Progenitor cell of endocrine pancreas (in vitro differentiated cells): Measurements from ENCODE around the gene STXBP2. TPM values are rescaled to one million over a fixed set of nuclear protein-coding genes. Genes with fewer than 3 reads are reported as not detected.

Experiments
- DNase-seq: peaks from one replicate; pipeline ENCODE4 v3.0.0; 2021; ENCODE audit warnings: low spot score; ENCODE audit not compliant: unreplicated experiment
- H3K27ac Mint-ChIP-seq: 2 replicates; pipeline ENCODE4 v1.8.0; 2021; ENCODE audit warnings: mild to moderate bottlenecking, moderate library complexity, mixed read lengths
- H3K27me3 Mint-ChIP-seq: 2 replicates; pipeline ENCODE4 v1.8.0; 2021; ENCODE audit warnings: mixed read lengths
- H3K36me3 Mint-ChIP-seq: 2 replicates; pipeline ENCODE4 v1.8.0; 2022; ENCODE audit warnings: mixed read lengths; ENCODE audit not compliant: insufficient read depth
- H3K4me1 Mint-ChIP-seq: 2 replicates; pipeline ENCODE4 v1.8.0; 2021; ENCODE audit warnings: low read depth, mixed read lengths
- H3K4me3 Mint-ChIP-seq: 2 replicates; pipeline ENCODE4 v1.8.0; 2021; ENCODE audit warnings: low read depth, mild to moderate bottlenecking, moderate library complexity, mixed read lengths
- H3K9me3 Mint-ChIP-seq: 2 replicates; pipeline ENCODE4 v1.8.0; 2021; ENCODE audit warnings: low read depth, mixed read lengths
- total RNA-seq: library from RNA; stranded (reverse); gene quantifications from 2 replicates; pipeline ENCODE4 v1.2.1, GENCODE V29; 2021
- TF ChIP-seq, protein P1 (sequence below): fragments of 200-600 bp; sonication (generic); IDR thresholded peaks from one replicate; pipeline ENCODE4 v1.5.0; 2021; ENCODE audit warnings: antibody characterized with exemption, mild to moderate bottlenecking; ENCODE audit not compliant: unreplicated experiment

Gene STXBP2
- total RNA-seq, 1 donor from 2014 or later: 141 TPM

DNA sequence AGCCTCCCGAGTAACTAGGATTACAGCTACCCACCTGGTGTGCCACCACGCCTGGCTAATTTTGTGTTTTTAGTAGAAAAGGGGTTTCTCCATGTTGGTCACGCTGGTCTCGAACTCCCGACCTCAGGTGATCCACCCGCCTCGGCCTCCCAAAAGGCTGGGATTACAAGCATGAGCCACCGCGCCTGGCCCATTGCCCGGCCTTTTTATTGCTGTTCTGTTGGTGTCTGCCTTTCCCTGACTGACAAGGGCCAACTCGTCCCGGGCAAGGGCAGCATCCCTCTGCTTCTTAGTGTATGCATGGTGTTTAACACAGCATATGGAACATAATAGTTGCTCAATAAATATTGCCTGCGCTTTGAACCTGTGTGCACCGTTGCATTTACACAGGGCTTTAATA, 25.7 kb downstream of the STXBP2 start:
- TF ChIP-seq, protein P1, sequence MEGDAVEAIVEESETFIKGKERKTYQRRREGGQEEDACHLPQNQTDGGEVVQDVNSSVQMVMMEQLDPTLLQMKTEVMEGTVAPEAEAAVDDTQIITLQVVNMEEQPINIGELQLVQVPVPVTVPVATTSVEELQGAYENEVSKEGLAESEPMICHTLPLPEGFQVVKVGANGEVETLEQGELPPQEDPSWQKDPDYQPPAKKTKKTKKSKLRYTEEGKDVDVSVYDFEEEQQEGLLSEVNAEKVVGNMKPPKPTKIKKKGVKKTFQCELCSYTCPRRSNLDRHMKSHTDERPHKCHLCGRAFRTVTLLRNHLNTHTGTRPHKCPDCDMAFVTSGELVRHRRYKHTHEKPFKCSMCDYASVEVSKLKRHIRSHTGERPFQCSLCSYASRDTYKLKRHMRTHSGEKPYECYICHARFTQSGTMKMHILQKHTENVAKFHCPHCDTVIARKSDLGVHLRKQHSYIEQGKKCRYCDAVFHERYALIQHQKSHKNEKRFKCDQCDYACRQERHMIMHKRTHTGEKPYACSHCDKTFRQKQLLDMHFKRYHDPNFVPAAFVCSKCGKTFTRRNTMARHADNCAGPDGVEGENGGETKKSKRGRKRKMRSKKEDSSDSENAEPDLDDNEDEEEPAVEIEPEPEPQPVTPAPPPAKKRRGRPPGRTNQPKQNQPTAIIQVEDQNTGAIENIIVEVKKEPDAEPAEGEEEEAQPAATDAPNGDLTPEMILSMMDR: no peak
- H3K4me3 Mint-ChIP-seq: no peak overlapping the region
- no peak for DNase-seq
- no peak overlapping the region for H3K27ac Mint-ChIP-seq
- H3K36me3 Mint-ChIP-seq: no peaks in the 10 kb centered on the region
- H3K27me3 Mint-ChIP-seq: peaks cover 37% of the 10 kb centered on the region
- no peaks in the 10 kb centered on the region for H3K4me1 Mint-ChIP-seq
- no peaks in the 10 kb centered on the region for H3K9me3 Mint-ChIP-seq

DNA sequence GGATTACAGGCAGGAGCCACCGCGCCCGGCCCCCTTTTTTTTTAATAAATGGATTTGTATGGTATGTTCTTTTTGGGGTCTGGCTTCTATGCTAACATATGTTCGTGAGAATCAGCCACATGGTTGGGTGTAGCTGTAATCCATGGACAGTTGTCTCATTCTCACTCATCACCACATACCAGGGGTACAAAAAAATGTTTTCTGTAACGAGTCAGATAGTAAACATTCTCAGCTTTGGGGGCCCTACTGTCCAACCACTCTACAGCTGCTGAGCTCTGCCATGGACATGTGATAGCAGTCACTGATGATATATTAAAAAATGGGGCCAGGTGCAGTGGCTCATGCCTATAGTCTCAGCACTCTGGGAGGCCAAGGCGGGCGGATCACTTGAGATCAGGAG, 26.8 kb downstream of the STXBP2 start:
- no peak overlapping the region for H3K27ac Mint-ChIP-seq
- peaks cover 39% of the 10 kb centered on the region for H3K27me3 Mint-ChIP-seq
- H3K36me3 Mint-ChIP-seq: no peaks in the 10 kb centered on the region
- DNase-seq: no peak
- TF ChIP-seq, protein P1: no peak
- H3K4me1 Mint-ChIP-seq: no peaks in the 10 kb centered on the region
- H3K9me3 Mint-ChIP-seq: no peaks in the 10 kb centered on the region
- H3K4me3 Mint-ChIP-seq: no peak overlapping the region

DNA sequence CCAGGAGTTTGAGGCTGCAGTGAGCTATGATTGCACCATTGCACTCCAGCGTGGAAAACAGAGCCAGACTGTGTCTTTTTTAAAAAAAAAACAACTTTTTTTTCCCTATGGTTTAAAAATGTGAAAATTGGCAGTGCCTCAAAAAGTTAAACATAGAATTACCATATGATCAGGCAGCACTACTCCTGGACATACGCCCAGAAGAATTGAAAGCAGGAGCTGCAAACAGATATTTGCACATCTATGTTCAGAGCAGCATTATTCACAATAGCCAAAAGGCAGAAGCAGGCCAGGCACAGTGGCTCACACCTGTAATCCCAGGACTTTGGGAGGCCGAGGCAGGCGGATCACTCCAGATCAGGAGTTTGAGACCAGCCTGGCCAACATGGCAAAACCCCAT, 28.2 kb downstream of the STXBP2 start:
- TF ChIP-seq, protein P1: no peak
- H3K27me3 Mint-ChIP-seq: peaks cover 44% of the 10 kb centered on the region
- H3K27ac Mint-ChIP-seq: no peak overlapping the region

DNA sequence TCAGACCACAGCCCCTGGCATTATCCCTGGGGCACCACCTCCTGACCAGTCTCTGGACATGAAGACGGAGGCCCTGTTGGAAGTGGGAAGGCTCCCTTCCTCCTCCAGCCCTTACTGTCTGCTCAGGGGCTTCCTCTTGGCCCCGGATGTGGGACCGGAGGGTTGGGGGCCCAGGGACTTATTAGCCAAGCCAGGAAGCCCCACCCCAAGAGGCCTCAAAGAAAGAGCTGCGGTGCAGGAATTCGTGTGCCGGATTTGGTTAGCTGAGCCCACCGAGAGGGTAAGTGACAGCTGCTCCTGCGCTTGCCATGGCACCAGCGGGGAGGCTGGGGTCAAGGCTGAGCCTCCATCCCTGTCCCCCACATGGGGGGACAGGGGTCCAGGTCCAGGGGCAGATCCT, 31.9 kb downstream of the STXBP2 start, which contains the start of gene RETN:
TSS of gene RETN (plus strand) at position 208 of the 400 bp plus-strand sequence. CDS start 278 bp downstream, outside the sequence.
- TF ChIP-seq, protein P1: no peak
- H3K4me1 Mint-ChIP-seq: no peaks in the 10 kb centered on the region
- no peak within 1 kb of the TSS for H3K4me3 Mint-ChIP-seq
- H3K36me3 Mint-ChIP-seq: no peaks in the 10 kb centered on the region
- H3K27ac Mint-ChIP-seq: no peak within 1 kb of the TSS
- no peaks in the 10 kb centered on the region for H3K9me3 Mint-ChIP-seq
- no peak for DNase-seq
- peaks cover 65% of the 10 kb centered on the region for H3K27me3 Mint-ChIP-seq

More for the DNA sequence above, 28.2 kb downstream of the STXBP2 start:
- Mint-ChIP-seq H3K4me3 (no peak overlapping the region), H3K4me1 (no peaks in the 10 kb centered on the region), H3K9me3 (no peaks in the 10 kb centered on the region), H3K36me3 (no peaks in the 10 kb centered on the region)
- DNase-seq: no peak

DNA sequence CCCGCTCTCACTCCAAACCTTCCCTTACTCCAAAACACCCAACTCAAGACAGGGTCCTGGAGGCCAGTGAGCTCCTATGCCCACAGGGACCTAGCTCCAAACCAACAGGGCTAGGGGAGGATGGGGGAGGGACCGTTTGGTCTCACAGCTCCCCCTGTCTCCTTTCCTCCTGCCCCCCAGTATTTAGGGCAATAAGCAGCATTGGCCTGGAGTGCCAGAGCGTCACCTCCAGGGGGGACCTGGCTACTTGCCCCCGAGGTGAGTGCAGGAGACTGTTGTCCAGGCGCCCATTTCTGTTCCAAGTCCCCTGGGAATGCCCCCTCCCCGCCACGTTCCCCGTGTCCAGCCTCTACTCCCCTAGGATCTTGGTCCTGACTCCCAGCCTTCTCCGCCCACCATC, 32.7 kb downstream of the STXBP2 start:
- no peak overlapping the region for H3K4me3 Mint-ChIP-seq
- H3K36me3 Mint-ChIP-seq: no peaks in the 10 kb centered on the region

More for the DNA sequence above, 32.7 kb downstream of the STXBP2 start:
- no peaks in the 10 kb centered on the region for H3K9me3 Mint-ChIP-seq
- DNase-seq: no peak
- TF ChIP-seq, protein P1: no peak
- H3K27me3 Mint-ChIP-seq: peaks cover 73% of the 10 kb centered on the region
- H3K27ac Mint-ChIP-seq: no peak overlapping the region
- H3K4me1 Mint-ChIP-seq: no peaks in the 10 kb centered on the region
